ENCODE measurements around the gene PARD6B. TPM values are rescaled to one million over a fixed set of nuclear protein-coding genes. Genes with fewer than 3 reads are reported as not detected.

The PARD6B gene
- total RNA-seq, 1 experiment from 2014 or later, result 153 TPM

DNA sequence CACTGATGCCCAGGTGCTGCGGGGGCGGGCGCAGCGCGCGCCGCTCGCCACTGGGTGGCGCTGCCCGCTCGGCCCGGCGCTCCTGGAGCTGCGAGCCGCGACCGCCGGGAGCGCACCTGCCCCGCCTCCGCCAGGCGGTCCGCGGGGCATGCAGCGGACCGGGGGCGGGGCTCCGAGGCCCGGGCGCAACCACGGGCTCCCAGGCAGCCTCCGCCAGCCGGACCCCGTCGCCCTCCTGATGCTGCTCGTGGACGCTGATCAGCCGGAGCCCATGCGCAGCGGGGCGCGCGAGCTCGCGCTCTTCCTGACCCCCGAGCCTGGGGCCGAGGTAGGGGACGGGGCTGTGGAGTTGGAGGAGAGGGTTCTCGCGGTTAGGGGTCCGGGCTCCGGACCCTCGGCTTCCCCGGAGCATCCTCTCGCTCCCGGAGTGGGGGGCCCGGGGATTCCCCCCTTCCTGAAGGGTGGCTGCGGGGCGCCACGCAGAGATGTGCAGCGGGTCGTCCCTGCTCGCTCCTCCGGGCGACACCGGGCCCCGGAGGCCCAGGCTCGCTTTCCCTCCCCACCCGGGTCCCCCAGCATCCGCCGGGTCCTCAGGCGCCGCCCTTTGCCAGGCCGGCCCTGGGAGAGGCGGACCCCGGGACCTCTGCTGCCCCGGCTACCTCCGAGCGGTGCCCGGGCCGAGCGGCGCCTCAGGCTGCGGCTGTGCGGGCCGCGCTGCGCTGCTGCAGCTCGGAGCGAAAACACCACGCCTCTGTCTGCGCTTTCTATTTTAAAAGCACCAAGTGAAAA is 63.7 kb downstream of the PARD6B start, which contains the start of gene BCAS4:
Gene BCAS4 (plus strand): TSS at position 216 of the 789 bp plus-strand sequence. CDS start 23 bp downstream, at position 239.
- H3K4me3 ChIP-seq (ENCODE audit: low read depth, low read length), result peak within 1 kb of the TSS; percentile 59
- POLR2A ChIA-PET, result interaction anchor here (0.5 to 3.7 kb wide), 6 partner anchors 133 to 605 kb away, joined by 3 to 27 read pairs (median 3); partner anchors contain the start of genes ADNP, CEBPB, DPM1 and MOCS3
- H3K9me3 ChIP-seq, result no peaks in the 10 kb centered on the region
- peaks cover 23% of the 10 kb centered on the region for H3K4me1 ChIP-seq
- H3K27me3 ChIP-seq (replicated peaks; ENCODE audit: control insufficient read depth, insufficient read depth, low read length), result no peaks in the 10 kb centered on the region
- TF ChIP-seq, protein P1, sequence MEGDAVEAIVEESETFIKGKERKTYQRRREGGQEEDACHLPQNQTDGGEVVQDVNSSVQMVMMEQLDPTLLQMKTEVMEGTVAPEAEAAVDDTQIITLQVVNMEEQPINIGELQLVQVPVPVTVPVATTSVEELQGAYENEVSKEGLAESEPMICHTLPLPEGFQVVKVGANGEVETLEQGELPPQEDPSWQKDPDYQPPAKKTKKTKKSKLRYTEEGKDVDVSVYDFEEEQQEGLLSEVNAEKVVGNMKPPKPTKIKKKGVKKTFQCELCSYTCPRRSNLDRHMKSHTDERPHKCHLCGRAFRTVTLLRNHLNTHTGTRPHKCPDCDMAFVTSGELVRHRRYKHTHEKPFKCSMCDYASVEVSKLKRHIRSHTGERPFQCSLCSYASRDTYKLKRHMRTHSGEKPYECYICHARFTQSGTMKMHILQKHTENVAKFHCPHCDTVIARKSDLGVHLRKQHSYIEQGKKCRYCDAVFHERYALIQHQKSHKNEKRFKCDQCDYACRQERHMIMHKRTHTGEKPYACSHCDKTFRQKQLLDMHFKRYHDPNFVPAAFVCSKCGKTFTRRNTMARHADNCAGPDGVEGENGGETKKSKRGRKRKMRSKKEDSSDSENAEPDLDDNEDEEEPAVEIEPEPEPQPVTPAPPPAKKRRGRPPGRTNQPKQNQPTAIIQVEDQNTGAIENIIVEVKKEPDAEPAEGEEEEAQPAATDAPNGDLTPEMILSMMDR (IDR thresholded peaks at IDR 0.05; ENCODE audit: insufficient read depth in 1 of 2, low read depth in 1 of 2, low read length in 1 of 2, severe bottlenecking in 1 of 2, unreplicated experiment in 1 of 2), result peak; percentile 77 to 98
- H3K27ac Mint-ChIP-seq (ENCODE audit: unreplicated experiment), result peak within 1 kb of the TSS; percentile 99
- BruUV-seq (replicated peaks), result no TSS peak
- peaks cover 25% of the 10 kb centered on the region for H3K36me3 Mint-ChIP-seq (ENCODE audit: insufficient read depth, unreplicated experiment)
- intact Hi-C loops (cut with micrococcal nuclease; ENCODE audit: unreplicated experiment), result loop anchor here (1.0 to 5.0 kb wide), 5 partner anchors 62 to 512 kb away; no protein-coding TSS in a partner anchor
- DNase-seq, result peak; percentile 90 to 98
- no peaks in the 10 kb centered on the region for H3K27me3 Mint-ChIP-seq (ENCODE audit: insufficient read depth, unreplicated experiment)
- no peaks in the 10 kb centered on the region for H3K36me3 ChIP-seq (ENCODE audit: control insufficient read depth, insufficient read depth, low read length)
- peaks cover 33% of the 10 kb centered on the region for H3K4me1 Mint-ChIP-seq (ENCODE audit: low read depth, unreplicated experiment)
- no peaks in the 10 kb centered on the region for H3K9me3 Mint-ChIP-seq (ENCODE audit: unreplicated experiment)
- CTCF ChIA-PET, result interaction anchor here (0.5 to 3.5 kb wide), 58 partner anchors 9 to 642 kb away, joined by 3 to 116 read pairs (median 4); partner anchors contain the start of genes ADNP, DPM1, MOCS3 and PEDS1
- peak within 1 kb of the TSS; percentile 88 for H3K4me3 Mint-ChIP-seq (ENCODE audit: unreplicated experiment)

DNA sequence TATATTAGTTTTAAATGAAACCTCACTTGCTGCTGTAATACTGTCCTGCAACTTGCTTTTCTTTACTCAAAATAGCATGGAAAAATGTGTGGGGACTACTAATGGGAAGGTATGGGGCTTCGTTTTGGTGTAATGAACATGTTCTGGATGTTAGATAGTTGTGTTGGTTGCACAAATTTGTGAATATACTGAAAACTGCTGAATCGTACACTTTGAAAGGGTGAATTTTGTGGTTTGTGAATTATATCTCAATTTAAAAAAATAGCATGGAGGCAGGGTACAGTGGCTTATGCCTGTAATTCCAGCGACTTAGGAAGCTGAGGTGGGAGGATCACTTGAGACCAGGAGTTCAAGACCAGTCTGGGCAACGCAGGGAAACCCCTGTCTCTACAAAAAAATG is 65.8 kb downstream of the PARD6B start:
- Mint-ChIP-seq H3K9me3 (ENCODE audit: unreplicated experiment) (no peaks in the 10 kb centered on the region), H3K27ac (ENCODE audit: unreplicated experiment) (no peak overlapping the region), H3K27me3 (ENCODE audit: insufficient read depth, unreplicated experiment) (no peaks in the 10 kb centered on the region), H3K36me3 (ENCODE audit: insufficient read depth, unreplicated experiment) (peaks cover 14% of the 10 kb centered on the region), H3K4me3 (ENCODE audit: unreplicated experiment) (no peak overlapping the region), H3K4me1 (ENCODE audit: low read depth, unreplicated experiment) (peaks cover 20% of the 10 kb centered on the region)
- intact Hi-C loops (cut with micrococcal nuclease; ENCODE audit: unreplicated experiment), result no loop called here
- H3K9me3 ChIP-seq, result no peaks in the 10 kb centered on the region
- H3K4me1 ChIP-seq, result 0 out of 2 replicates have a peak, but pooled peaks cover 3% of the 10 kb centered on the region
- CTCF ChIA-PET, result interaction anchor here (0.6 to 0.7 kb wide), 2 partner anchors 60 to 148 kb away, joined by 3 read pairs; no protein-coding TSS in a partner anchor
- TSS peak; percentile 35 for BruUV-seq (replicated peaks)
- H3K27me3 ChIP-seq (replicated peaks; ENCODE audit: control insufficient read depth, insufficient read depth, low read length), result no peaks in the 10 kb centered on the region
- DNase-seq, result no peak
- TF ChIP-seq, protein P1 (IDR thresholded peaks at IDR 0.05; ENCODE audit: insufficient read depth in 1 of 2, low read depth in 1 of 2, low read length in 1 of 2, severe bottlenecking in 1 of 2, unreplicated experiment in 1 of 2), result no peak
- POLR2A ChIA-PET, result interaction anchor here (0.7 kb wide), 1 partner anchor 598 kb away, joined by 3 read pairs; no protein-coding TSS in a partner anchor
- no peak overlapping the region for H3K4me3 ChIP-seq (ENCODE audit: low read depth, low read length)
- H3K36me3 ChIP-seq (ENCODE audit: control insufficient read depth, insufficient read depth, low read length), result no peaks in the 10 kb centered on the region

DNA sequence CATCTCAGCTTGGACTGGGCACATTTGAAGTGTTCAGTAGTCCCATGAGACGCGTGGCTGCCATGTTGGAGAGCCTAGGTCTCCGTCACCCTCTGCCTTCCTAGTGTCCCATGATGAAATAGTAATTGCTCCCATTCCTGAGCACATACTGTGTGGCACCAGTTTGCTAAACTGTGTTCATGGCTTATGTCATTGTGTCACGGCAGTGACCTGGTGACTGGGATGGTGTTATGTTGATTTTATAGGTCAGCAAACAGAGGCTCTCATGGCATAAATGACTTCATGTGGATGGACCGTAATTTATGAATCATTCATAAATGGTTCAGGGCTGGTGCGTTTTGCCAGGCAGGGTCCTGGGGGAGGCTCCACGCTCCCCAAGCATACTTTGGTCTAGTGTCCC is 67.3 kb downstream of the PARD6B start:
- no peaks in the 10 kb centered on the region for H3K9me3 ChIP-seq
- no peak overlapping the region for H3K4me3 ChIP-seq (ENCODE audit: low read depth, low read length)
- no peak overlapping the region for H3K4me3 Mint-ChIP-seq (ENCODE audit: unreplicated experiment)
- BruUV-seq (replicated peaks), result no TSS peak
- no peaks in the 10 kb centered on the region for H3K36me3 ChIP-seq (ENCODE audit: control insufficient read depth, insufficient read depth, low read length)
- intact Hi-C loops (cut with micrococcal nuclease; ENCODE audit: unreplicated experiment), result no loop called here
- H3K4me1 ChIP-seq, result 0 out of 2 replicates have a peak, but pooled peaks cover 3% of the 10 kb centered on the region
- CTCF ChIA-PET, result no interaction called here
- H3K27me3 ChIP-seq (replicated peaks; ENCODE audit: control insufficient read depth, insufficient read depth, low read length), result no peaks in the 10 kb centered on the region
- H3K4me1 Mint-ChIP-seq (ENCODE audit: low read depth, unreplicated experiment), result peaks cover 8% of the 10 kb centered on the region
- POLR2A ChIA-PET, result no interaction called here
- H3K36me3 Mint-ChIP-seq (ENCODE audit: insufficient read depth, unreplicated experiment), result peaks cover 7% of the 10 kb centered on the region
- TF ChIP-seq, protein P1 (IDR thresholded peaks at IDR 0.05; ENCODE audit: insufficient read depth in 1 of 2, low read depth in 1 of 2, low read length in 1 of 2, severe bottlenecking in 1 of 2, unreplicated experiment in 1 of 2), result no peak
- H3K27me3 Mint-ChIP-seq (ENCODE audit: insufficient read depth, unreplicated experiment), result no peaks in the 10 kb centered on the region
- H3K9me3 Mint-ChIP-seq (ENCODE audit: unreplicated experiment), result no peaks in the 10 kb centered on the region
- no peak overlapping the region for H3K27ac Mint-ChIP-seq (ENCODE audit: unreplicated experiment)
- no peak for DNase-seq
